HG03378 (cell line): Measurements from ENCODE around the gene DCTN2.

Experiments
- ATAC-seq: cut with Tn5 transposase; IDR thresholded peaks from one replicate; pipeline ENCODE4 v1.9.1; 2021; ENCODE audit warnings: mild to moderate bottlenecking, moderate library complexity; ENCODE audit not compliant: unreplicated experiment

The DCTN2 gene

DNA sequence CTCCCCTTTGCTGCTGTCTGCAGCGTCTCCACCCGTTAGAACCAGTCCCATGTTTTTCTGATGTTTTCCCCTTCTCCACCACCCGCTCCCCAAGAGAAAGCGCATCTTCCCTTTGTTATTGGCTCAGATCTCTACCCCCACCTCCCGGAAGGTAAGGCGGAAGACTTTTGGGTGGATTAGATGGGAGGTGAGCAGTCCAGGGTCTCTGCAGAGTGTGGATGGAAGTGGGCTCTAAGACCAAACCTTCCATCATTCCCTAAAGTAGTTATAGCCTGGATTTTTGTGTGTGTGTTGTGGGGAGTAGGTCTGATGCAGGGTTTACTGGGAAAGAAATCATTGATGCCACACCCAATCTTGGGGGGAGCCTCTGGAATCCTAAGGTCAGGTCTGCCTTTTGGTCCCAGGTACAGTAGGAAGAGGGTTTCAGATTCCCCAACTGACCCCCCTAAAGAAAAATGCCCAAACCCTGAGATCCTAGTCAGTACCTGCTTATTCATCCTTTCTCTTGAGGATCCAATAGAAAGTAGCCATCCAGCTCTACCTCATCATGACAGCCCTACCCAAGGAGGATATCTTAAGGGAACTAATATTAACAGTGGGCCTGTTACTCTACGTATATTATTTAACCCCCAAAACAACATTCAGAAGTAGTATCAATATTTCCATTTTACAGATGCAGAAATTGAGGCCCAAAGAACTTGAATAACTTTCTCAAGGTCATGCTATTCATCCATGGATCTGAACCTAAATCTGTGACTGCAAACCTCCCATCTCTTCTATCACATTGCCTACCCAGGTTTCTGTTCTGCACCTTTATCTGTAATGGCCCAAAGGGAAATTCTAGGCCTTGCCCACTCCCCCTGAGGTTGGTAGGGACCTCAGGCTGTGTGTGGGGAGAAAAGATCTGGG is 3.9 kb upstream of the DCTN2 start:
- no peak for ATAC-seq

DNA sequence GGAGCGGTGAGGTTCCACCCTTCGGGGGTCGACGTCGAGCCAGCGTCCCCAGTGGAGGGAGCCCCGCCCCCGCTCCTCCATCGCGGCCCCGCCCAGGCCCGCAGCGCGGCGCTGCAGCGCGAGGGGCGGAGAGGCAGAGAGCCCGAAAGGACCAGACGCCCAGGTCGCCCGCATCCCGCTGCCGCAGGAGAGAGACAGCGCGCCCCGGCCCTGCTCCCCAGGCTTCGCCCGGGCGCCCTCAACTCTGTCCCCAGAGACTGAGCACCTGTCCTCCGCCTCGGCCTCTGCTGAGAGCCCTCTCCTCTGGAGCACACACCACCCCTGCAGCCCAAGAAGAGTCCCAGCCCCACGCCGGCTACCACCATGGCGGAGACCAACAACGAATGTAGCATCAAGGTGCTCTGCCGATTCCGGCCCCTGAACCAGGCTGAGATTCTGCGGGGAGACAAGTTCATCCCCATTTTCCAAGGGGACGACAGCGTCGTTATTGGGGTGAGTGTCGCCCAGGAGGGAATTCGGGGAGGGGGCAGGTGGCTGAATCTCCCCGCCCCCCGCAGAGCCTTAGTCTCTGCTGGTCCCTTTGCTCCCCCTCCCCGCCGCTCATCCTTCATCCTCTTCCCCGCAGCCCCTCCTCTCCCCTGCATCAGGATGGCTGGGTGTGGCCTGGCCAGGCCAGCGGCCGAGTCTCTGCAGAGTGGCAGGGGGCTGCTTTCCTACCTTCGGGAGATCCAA is 3.1 kb upstream of the DCTN2 start, which contains the start of gene KIF5A:
TSS of gene KIF5A (plus strand) at position 136 of the 732 bp plus-strand sequence. CDS start at position 364, 228 bp downstream.
- ATAC-seq, result no peak

DNA sequence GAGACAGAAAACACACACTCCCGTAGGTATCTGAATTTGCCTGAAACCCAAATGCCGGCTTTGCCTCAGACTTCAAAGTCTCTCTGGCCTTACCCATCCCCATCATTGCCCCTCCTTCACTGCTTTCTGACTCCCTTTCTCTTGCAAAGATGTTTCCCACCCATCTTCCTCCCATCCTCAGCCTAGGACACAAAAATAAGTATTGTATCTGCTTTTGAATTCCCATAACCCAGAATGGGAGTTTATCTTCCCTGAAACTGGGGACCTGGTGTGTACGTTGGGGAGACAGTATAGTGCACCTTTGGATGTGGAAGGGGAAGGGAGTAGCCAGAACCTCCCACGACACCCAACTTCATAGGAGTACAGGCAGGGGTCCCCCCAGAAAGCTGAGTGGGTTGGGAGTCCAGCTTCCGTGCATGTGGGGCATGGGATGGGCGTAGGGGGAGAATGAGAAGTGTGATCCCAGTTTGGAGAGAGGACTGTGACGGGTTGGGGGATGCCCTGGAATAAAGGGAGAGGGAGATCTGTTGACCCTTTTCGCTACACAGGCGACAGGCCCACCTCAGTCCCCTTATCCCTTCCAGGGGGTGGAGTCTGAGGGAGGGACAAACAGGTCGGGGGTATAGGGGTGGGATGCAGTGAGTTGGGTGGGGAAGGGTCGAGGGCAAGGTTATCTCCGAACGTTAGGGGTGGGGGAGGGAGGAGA is 2.4 kb upstream of the DCTN2 start:
- ATAC-seq, result no peak

DNA sequence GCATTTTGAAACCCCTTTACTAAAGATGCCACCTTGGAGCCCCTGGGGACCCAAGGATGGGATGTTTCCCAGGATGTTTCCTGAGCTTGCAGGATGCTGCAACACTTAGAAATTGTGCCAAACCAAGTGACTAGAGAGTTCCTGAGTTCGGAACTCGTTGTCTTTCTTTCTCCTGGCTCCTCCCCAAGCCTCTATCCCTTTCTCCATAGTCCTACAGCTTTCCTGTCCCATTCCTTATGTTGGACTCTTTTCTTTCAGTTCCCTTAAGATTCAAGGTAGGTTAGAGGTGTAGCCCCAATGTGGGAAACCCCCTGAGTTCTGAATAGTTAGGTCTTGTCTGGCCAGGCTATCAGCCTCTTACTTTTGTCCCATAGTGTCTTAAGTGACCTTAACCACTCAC is 1.5 kb upstream of the DCTN2 start:
- ATAC-seq, result no peak

DNA sequence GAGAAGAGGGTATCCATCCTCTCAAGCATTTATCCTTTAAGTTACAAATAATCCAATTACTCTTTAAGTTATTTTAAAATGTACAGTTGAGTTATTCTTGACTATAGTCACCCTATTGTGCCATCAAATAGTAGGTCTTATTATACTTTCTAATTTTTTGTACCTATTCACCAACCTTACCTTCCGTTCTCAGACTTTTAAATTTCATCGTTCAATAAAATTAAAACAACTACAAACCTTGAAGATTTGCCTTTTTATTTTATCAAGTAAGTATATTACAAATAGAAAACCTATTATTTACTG is 972 bp upstream of the DCTN2 start:
- no peak for ATAC-seq

DNA sequence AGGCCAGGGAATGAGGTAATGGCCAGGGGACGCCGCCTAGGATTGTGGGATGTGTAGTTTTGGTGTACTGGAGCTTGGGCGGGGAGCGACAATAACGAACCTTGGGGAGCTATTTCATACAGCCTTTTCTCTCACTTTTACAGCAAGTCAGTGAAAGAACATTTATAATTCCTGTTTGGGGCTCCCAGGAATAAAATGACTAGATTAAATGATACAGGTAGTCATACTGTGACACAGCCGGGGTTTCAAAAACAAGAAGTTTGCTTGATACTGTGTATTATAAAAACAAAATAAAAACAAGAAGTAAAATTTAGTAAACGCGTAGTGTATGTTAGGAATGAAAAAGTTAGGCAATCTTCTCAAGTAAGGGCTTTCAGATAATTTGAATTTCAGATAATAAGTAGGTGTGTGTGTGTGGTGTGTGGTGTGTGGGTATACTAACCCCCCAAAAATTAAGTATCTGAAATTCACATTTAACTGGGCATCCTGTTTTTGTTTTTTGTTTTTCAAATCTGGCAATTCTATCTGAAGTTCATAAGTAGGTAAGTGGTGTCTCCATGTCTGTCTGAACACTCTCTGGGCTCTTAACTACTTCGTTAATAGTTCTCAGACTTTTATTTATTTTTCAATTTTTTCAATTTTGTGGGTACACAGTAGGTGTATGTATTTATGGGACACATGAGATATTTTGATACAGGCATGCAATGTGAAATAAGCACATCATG is 458 bp upstream of the DCTN2 start:
- ATAC-seq, result no peak

DNA sequence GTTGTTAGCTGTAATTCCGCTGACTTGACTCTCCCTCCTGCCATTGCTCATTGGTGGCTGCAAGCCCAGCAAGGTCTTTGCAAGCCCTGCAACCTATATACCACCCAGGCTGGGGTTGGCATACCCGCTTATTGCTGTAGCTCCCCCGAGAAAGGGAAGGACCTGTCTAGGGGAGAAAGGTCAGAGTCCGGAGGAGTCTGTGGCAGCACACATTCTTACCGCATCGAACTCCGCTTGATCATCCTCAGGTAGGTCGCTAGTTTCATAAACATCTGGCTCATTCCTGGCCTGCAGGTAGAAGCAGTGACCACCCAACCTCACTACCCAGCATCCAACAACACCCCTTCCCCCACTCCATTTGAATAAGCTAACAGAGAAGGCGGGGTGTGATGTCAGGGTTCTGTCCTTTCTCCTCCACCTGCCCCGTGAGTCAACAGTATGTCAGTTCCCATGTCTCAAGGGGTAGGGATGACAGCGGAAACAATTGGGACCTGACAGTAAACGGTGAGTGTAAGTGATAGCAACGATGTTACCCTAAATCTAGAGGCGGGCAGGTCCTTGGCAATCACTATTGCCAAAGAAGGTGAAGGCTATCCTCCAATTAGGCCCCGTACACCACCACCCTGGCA is 1.1 kb downstream of the DCTN2 start:
- ATAC-seq, result no peak

DNA sequence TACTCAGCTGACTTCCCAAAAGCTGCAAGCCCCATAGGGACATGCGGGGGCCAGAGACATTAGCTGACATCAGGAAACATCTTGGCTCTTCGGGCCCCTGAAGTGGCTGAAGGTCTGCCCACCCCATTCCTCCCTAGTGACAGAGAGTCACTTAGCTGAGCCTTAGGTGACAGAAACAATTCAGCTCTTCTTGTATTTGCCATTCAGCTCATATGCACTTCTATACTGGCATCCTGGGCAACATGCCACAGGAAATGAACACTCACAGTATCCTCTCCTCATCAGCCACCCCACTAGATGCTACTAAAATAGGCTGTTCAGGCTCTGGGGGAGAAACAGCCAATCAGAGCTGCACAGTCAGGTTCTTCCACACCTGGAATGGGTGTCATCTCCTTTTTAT is 3.4 kb downstream of the DCTN2 start:
- ATAC-seq, result no peak

DNA sequence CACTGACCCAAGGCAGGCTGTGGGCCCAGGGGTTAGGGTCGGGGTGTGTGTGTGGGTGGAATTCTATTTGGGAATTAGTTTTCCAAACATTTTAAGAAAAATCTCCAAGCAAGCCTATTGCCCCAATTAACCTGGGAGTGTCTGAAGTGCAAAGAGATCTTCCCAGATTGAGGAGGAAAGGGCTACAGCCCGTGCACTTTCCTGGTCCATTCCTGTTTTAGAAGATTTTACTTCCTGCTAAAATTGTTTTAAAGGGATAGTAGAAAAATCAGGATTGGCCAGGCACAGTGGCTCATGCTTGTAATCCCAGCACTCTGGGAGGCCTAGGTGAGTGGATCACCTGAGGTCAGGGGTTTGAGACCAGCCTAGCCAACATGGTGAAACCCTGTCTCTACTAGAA is 5.3 kb downstream of the DCTN2 start:
- no peak for ATAC-seq

DNA sequence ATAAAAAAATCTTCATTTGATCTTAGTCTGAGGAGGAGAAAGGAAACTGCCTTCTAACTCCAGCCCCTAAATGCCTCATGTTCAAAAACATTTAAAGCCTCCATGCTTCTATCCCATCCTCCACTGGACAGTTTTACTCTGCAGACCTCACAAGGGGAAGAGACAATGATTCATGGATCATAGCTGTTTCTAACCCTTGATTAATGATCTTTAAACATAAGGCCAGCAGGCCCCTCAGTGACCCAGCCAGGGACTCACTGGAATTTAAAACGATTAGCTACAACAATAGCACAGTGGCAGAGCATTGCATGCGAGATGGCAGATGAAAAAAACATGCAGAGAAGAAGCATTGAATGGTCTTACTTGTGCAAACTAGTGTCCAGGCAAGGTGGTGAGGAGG is 6.0 kb downstream of the DCTN2 start:
- no peak for ATAC-seq

DNA sequence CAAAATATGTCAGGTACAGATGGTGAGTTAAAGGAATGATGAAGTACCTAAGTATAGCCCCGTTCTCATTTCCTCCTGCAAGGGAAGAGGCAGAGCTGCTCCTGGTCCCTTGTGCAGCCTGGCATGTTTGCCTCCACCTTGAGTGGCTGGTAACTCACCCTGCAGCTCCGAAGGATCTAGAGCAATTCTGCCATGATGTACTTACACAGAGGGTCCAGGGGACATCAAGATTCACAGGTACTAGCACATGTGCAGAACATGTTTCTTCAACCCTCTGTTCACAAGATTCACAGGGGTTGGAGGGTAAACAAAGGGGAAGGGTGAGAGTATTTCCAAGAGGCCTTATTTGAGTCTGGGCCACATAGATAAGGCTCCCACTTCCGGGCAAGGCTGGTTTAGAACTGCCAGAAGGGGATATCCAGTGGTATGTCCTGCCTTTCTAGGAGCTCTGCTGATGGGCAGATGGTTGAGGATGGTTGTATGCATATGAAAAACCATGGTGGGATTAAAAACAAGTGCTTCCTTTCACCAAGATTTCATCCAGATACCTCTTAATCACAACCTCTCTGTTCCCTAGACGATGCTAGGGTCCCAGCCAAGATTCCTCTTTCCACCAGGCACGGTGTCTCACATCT is 7.7 kb downstream of the DCTN2 start:
- no peak for ATAC-seq

DNA sequence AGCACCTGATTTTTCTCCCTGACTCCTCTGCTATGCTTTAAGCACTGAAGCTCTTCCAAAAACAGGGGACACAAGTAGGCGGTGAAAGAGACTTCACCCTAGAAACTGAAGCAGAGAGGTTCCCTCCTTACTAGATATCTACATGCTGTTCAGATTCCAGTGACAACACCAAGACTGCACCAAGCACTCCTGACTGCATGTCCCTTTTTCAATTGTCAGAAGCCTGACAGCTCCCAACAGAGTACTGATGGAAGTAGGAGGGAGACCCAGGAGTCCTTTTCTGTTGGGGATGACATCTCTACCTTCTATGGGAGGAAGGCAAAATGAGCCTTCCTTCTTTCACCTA is 10.4 kb downstream of the DCTN2 start:
- no peak for ATAC-seq

DNA sequence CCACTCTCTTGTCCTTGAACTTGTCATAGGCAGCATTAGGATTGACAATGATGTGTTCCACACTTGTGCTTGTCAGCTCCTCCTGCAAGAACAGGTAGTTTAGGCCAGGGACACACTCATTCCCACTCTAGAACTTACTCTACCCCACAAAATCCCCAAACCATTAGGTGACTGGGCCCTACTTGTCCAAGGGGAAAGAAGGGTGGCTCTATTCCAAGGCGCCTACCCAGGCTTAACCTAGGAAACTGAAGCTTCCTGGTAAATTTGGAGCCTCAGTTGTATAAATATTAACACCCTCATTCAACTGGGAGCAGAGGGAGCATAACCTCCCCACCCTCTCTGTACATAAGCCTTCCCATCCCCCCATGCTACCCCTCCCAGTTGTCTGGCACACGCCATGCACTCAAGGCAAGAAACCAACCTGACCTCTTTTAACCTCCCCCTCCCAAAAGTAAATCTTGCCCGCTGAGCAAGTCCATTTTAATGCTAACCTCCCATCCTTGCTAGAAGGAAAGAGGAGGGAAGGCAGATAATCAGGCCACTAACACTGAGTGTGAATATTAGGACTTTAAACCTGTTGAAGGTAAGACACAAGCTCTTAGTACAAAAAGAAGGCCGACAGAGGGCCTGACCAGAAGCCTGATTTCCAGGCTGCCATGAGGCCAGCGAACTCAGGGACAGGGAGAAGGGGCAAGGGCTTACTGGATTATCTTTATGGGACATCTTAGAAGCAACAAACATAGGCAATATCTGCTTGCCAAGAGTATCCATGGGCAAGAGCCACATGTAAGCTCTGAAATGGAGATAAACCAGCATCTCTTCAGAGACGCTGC is 11.0 kb downstream of the DCTN2 start:
- no peak for ATAC-seq

DNA sequence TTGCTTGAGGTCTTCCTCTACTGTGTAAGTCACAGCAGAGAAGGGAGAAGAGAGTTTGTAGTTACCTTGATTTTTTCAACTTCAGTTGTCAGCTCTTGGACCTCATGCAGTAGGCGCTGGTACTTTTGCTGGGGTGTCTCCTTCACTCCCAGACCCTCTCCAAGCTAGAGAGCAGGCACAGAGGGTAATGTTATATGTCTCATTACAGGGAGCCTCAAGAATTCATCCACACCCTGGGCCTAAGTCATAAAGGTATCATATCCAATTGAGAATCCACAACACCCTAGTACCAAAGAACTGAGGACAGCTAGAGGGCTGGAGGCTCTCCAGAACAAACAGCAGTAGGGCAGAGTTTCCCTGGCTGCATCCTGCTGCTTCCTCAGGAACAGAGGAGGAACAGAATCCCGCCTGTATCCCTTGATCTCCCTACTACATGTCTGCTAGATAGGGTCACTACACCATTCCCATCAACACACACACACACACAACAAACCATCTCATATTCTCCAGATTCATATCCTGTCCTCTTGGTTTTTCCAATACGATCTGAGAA is 11.9 kb downstream of the DCTN2 start:
- no peak for ATAC-seq

DNA sequence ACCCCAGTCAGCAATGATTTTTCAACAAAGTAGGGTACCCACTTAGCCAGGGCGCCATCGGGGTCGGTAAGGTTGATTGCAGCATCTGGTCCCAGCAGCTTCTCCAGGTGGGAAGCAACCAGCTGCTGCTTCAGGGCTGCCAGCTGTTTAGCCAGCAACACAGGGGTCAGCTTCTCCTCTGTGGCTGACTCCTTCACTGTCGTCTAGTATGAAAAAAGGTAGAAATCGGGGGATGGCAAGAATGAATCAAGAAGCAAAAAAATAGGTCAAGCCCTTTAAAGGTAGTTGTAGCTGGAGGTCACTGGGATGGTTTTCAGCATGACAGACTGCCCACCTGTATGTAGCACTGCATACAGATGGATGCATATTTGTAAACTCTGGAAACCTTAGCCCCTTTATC is 12.7 kb downstream of the DCTN2 start:
- no peak for ATAC-seq

DNA sequence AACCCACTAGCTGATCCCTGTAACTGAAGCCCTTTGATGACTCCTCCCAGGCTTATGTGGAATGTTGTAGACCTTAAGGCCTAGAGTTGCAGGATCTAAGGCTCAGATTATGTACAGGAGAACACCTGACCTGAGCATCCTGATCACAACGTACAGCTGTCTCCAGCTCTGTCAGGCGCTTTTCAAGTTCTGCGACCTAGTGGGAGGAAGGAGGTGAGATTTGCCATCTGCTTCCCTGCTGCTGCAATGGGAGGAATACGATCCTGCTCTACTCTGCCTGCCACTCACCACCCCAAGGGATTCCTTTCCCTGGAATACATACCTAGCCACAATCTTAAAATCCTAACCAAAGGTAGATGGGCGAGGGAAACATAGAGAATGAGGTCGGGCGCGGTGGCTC is 13.9 kb downstream of the DCTN2 start:
- ATAC-seq, result no peak

DNA sequence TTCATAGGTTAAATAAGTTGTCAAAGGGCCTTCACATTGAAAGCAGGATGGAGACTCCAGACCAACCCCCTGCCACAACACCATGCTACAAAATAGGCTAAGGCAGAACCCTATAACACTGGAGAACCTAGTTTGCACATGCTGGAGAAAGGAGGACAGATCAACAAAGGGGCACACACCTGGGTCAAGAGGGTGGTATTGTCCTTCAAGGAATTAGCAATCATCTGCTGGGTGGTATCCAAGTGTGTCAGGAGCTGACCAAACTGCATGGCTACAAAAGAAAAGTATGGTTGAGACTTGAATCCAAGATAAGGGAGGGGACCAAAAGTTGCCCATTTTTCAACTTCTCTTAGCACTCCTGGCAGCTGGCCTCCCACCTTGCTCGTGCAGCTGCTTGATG is 15.2 kb downstream of the DCTN2 start:
- ATAC-seq, result no peak

DNA sequence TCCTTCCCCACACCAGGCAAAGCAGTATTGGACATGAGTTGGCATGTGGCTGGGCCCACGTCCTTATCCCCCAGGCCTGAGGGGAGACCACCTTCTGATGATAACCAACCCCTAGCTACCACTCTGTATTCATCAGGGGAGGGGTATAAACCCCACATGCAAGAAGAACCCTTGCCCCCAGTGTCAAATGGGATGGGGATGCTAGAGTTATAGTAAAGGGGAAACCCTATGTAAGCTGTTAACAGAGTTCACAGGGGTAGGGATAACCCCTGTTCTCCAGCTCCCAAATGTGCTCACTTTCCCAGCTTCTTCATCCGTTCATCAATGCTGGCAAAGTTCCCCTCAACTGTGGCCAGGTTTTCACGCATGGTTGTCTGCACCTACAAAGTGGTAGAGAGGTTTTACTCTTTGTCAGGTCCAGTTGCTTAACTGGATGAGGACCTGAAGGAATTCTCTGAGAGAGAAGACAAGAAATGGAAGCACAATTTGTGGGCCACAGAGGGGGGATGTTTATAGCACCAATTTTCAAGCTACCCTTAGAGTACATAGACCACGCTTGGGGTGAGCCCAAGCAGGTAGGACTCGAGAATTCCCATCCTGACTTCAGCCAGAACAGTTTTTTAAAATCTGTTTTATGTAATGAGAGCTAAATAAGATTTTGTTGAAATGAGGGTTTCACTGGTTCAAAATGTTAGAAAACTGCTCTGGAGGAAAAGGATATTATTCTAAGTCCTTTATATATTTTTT is 16.4 kb downstream of the DCTN2 start:
- ATAC-seq, result no peak
